Measurements from ENCODE around the gene GCM1.

DNA sequence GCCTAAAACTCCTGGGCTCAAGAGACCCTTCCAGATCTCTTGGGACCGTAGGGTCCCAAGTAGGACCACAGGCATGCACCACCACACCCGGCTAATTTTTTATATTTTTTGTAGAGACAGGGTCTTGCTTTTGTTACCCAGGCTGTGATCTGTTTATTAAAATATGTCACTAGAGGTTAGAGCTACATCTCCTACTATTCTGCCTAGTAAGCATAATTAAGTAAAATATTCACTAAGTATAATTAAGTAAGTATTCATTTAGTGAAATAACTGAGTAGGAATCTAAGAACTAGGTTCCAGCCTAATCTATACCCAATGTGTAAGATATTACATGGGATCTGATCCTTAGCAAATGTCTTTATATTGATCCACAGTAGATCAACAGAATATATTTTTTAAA is 40.2 kb upstream of the GCM1 start:
- TF ChIP-seq, protein P1, sequence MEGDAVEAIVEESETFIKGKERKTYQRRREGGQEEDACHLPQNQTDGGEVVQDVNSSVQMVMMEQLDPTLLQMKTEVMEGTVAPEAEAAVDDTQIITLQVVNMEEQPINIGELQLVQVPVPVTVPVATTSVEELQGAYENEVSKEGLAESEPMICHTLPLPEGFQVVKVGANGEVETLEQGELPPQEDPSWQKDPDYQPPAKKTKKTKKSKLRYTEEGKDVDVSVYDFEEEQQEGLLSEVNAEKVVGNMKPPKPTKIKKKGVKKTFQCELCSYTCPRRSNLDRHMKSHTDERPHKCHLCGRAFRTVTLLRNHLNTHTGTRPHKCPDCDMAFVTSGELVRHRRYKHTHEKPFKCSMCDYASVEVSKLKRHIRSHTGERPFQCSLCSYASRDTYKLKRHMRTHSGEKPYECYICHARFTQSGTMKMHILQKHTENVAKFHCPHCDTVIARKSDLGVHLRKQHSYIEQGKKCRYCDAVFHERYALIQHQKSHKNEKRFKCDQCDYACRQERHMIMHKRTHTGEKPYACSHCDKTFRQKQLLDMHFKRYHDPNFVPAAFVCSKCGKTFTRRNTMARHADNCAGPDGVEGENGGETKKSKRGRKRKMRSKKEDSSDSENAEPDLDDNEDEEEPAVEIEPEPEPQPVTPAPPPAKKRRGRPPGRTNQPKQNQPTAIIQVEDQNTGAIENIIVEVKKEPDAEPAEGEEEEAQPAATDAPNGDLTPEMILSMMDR (conservative IDR thresholded peaks at IDR 0.05) = no peak
- TF ChIP-seq ZFX (IDR thresholded peaks at IDR 0.05) = no peak

Data from C4-2B (cell line).